NCI-H226 (cell line): ENCODE data around the gene EIF5A.

Experiments
- DNase-seq: peaks from one replicate; pipeline ENCODE4 v3.0.0-alpha.2; 2015

EIF5A gene

DNA sequence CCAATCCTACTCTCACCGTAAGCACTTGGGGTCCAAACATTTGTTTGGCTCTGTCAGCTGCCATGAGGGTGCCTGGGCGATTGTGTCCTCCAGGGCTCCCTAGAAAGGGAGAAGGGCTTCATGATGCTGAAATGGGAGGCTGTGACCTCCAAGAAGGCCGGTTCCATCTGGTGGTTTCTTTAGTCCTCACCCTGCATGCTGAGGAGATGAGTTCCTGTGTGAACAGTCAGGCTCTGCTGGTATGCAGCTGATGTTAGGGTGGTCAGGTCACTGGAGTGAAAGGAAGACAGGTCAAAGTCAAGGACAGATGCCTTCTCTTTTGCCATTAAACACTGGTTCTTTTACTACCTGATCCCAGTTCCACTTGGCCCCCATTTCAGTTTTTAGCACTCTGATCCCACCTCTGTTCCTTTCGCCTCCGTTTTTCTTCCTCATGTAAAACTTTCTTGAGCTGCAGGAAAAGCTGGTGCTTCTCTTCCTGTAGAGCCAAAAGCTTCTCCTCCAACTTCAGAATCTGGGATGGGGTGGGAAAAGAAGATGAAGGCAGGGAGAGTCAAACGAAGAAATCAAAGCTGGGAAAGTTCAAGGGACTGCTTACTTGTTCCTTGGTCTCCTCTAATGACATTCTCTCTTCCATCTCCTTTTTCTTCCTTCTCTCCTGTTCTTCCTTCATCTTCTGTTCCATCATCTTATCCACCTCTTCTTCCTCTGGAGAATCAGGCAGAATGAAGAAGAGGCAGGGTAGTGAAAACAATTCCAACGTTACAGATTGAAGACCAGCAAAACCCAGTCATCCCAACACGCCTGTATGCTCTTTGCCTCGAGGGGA lies 6.7 kb downstream of the EIF5A start:
- DNase-seq = no peak

GRCh38 chr17:7314719-7315569 lies 7.5 kb downstream of the EIF5A start, which contains the start of gene GPS2:
Gene GPS2, minus strand, starts transcription at chr17:7315360. Its CDS starts 308 bp downstream, at chr17:7315052.
- peak; percentile 77 for DNase-seq

- no peak for DNase-seq
Measured at GRCh38 chr17:7315570-7316235, 8.3 kb downstream of the EIF5A start.

GRCh38 chr17:7317161-7317803 lies 9.9 kb downstream of the EIF5A start:
- no peak for DNase-seq

- no peak for DNase-seq
Measured at GRCh38 chr17:7318121-7318860, 10.9 kb downstream of the EIF5A start.

DNA sequence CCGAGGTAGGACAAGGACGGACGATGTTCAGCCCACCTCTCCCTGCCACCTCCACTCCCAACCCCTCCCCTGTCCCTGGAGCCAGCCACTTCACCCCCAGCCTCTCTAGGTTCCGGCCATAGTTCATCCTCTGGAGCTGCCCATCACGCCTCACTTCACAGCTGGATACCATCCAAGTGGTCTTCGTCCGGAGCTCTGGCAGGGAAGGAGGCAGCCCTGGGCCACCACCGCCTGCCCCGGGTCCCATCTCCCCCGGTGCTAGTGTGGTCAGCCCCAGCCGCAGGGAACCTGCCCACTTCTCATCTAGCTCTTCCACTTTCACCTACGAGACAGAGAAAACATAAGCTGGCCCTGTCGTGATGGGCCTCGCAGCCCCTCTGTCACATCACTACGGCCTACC lies 14.0 kb downstream of the EIF5A start:
- no peak for DNase-seq

DNA sequence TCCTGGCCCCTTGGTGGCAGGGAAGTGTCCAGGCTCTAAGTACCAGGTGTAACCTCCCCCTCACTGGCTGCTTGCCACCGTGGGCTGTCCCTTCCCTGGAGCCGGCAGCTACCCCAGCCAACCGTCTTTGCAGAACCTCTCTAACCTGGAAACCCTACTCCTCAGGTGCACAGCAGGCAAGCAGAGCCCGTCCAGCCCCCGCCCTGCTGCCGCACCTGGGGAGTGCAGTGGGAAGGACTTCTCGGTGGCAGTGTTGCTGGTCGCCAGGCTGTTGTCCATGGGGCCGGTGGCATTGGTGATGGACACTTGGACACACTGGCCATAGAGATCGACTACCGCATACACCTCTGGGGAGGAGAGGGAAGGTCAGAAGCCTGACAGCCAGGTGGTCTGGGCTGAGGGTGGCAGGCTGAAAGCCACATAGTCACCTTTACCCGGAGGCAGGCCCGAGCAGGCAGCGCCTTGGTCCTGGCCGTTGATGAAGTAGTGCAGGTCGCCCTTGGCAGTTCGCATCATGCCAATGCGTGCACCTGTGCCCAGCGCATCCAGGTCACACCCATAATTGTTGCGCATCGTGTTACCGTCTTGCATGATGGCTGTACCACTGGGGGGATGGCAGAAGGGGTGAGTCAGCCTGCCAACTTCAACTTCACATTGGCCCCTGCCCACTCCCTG lies 15.2 kb downstream of the EIF5A start:
- no peak for DNase-seq

DNA sequence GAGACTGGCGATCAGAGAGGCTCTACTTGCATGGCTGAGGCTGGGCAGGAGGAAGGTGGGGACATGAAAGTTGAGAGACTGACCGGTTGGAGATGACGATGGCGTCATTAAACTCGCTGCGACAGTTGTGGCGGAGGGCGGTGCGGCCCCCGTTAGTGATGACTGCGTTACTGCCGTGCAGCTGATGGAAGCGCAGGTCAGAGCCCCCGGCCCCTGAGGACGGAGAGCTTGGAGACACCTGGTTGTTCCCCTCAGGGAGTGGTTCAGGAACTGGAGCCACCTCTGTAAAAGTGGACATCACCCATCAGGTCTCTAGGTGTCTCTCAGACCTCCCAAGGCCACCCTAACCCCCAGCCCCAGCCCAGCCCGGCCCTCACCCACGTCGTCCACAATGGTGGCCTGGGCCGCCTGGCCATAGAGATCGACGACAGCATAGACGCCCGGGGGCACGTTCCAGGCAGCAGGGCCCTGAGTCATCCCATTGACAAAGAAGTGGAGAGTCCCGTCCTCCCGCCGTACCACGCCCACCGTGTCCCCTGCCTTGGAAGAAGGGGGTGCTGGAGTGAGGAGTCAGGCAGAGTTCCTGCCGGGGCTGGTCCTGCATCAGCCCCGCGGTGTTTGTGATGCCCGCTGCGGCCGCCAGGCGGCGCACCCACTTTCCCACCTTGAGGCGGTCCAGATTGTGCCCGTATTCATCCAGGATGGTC lies 16.5 kb downstream of the EIF5A start:
- no peak for DNase-seq

- DNase-seq = no peak
Measured at GRCh38 chr17:7324438-7324779, 17.0 kb downstream of the EIF5A start.

DNA sequence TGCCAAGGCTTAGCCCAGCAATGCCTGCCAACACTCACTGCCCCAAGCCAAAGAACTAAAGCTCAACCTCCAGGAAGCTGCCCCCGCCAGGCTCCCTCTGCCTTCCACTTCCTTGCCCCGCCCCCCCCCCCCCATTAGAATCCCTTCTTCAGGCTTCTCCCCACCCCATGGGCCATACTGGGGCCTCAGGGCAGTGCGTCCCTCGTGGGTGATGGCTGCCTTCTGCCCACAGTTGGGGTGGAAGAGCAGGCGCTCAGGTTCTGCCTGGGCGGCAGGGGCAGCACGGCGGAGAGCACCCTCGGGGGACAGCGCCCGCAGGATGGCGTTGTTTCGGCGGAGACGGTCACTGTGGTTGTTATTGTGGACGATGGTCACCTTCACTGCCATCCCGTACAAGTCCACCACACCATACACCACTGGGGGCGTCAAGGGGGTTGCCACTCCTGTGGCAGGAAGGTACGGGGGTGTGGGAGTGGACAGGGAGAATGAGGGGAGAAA lies 17.7 kb downstream of the EIF5A start:
- DNase-seq = no peak

DNA sequence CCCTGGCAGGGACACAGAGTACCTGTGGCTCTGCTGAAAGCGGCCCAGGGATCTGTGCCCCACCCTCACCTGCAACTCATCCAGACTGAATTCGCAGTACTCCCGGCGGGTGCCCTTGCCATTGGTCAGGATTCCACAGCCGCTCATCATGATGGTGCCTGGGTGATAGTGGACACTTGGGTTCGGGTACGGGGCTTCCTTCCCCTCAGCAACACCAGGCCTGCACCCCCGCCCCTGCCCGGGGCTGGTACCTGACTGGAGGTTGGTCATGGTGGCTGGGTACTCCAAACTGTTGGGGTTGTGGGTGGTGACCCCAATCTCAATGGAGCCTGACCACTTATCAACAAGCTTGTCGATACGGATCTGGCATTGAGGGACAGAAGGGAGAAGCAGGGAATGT lies 18.8 kb downstream of the EIF5A start:
- DNase-seq = no peak

DNA sequence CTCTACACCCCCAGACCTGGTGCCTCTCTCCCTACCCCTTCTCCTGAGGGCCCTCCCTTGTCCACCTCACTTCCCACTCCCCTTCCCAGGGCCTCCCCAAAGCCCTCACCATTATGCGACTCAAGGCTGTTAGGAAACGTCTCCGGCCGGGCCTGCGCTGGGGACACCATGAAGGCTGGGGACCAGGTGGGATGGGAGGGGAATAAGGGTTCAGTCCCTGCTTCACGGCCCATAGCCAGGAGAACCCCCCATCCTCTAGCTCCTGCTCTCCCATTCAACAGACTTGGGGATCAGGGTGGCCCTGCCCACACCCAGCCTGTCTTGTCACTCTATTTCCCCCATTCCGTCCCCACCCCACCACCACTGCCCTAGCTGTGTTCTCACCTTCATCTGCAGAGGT lies 19.6 kb downstream of the EIF5A start:
- DNase-seq = no peak

- DNase-seq = no peak
Measured at GRCh38 chr17:7327501-7327900, 20.1 kb downstream of the EIF5A start.

DNA sequence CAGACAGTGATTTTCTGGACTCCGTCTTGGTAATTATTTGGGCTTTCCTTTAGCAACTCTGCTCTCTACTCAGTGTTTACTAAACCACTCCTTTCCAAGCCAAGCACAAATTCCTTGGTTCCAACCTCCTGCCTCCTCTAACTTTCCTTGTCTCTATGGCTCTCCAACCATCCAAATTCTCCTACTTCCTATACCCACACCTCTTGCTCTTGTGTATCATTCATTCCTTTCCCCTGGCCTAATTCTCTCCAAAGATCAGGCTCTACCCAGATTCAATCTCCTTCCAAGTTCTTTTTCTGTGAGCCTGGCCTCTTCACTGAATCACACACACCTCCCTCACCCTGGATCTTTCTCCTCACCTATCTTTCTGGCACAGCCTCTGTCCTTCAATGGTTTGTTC lies 20.6 kb downstream of the EIF5A start:
- no peak for DNase-seq

GRCh38 chr17:7328840-7329373 lies 21.5 kb downstream of the EIF5A start, which contains the start of gene NEURL4:
Gene NEURL4, minus strand, starts transcription at chr17:7329335. Its CDS starts 23 bp downstream, at chr17:7329312.
- DNase-seq = no peak

GRCh38 chr17:7329374-7329996 lies 22.1 kb downstream of the EIF5A start:
- peak; percentile 99 for DNase-seq

- DNase-seq = peak; percentile 72
Measured at GRCh38 chr17:7329997-7330637, 22.7 kb downstream of the EIF5A start.

- no peak for DNase-seq
Measured at GRCh38 chr17:7330638-7331015, 23.2 kb downstream of the EIF5A start.

DNA sequence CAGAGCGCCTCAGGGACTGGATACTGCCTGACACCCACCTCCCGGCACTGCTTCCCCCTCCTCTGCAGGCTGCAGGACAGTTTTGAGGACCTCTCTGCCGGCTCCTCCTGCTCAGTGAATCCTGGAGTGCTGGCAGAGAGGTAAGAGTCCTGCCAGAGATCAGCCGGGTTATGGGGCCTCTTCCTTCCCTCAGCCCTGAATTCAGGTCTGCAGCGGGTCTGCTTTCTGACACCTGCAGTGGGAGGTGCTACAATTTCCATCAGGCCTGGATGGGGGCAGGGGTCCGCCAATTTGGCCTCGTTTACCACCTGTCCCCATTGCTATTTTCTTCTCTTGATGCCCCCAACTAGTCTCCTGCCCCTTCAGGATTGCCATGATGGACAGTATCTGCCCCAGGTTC lies 24.7 kb downstream of the EIF5A start:
- no peak for DNase-seq
